OCI-LY7 (cell line): ENCODE measurements around the gene IMMP2L.

ENCODE experiments used
- CTCF ChIP-seq: fragments of 200-600 bp; sonication (generic); conservative IDR thresholded peaks from 2 replicates; pipeline ENCODE4 v1.5.1; 2014; ENCODE audit warnings: mild to moderate bottlenecking, antibody characterized with exemption, low read length, moderate library complexity, mixed read lengths
- EZH2phosphoT487 ChIP-seq: fragments of 200-600 bp; sonication (generic); IDR thresholded peaks from 2 replicates; pipeline ENCODE4 v1.6.1; 2018; ENCODE audit warnings: low read depth, borderline replicate concordance, mild to moderate bottlenecking, mixed run types, antibody characterized with exemption, low read length, moderate library complexity, mixed read lengths

- TF ChIP-seq CTCF = no peak
- TF ChIP-seq EZH2phosphoT487 = no peak
Observed at GRCh38 chr7:111517549-111517951, 44.7 kb downstream of the IMMP2L start.
